WTC11 (cell line): ENCODE data around the gene DTNA. TPM values are rescaled to one million over a fixed set of nuclear protein-coding genes. Genes with fewer than 3 reads are reported as not detected.

Experiments used
- ATAC-seq: fragments of 200-7000 bp; cut with Tn5 transposase; 2 replicates; pipeline ENCODE4 v1.10.0; 2021; ENCODE audit warnings: mild to moderate bottlenecking, moderate library complexity
- CTCF ChIA-PET: fragments of 300-600 bp; sonication (Branson Sonifier 250); formaldehyde crosslinking; loops from one replicate; lab custom pipeline; 2021; ENCODE audit warnings: antibody characterized with exemption; lab: Charles Lee
- POLR2A ChIA-PET: fragments of 350-600 bp; sonication (Branson Sonifier 250); formaldehyde crosslinking; loops from one replicate; lab custom pipeline; 2021; ENCODE audit warnings: antibody characterized with exemption; lab: Charles Lee
- DNase-seq: peaks from one replicate; pipeline ENCODE4 v3.0.0; 2021; ENCODE audit warnings: low spot score
- H3K27ac Mint-ChIP-seq: 2 replicates; pipeline ENCODE4 v1.8.0; 2021; ENCODE audit warnings: mixed read lengths
- H3K27me3 Mint-ChIP-seq: 2 replicates; pipeline ENCODE4 v1.8.0; 2021; ENCODE audit warnings: low read depth, mild to moderate bottlenecking, moderate library complexity, mixed read lengths
- H3K36me3 Mint-ChIP-seq: 2 replicates; pipeline ENCODE4 v1.8.0; 2021; ENCODE audit warnings: mixed read lengths
- H3K4me1 Mint-ChIP-seq: 2 replicates; pipeline ENCODE4 v1.8.0; 2022; ENCODE audit warnings: mixed read lengths
- H3K4me3 Mint-ChIP-seq: 2 replicates; pipeline ENCODE4 v1.8.0; 2021; ENCODE audit warnings: mild to moderate bottlenecking, moderate library complexity, mixed read lengths
- H3K9me3 Mint-ChIP-seq: 2 replicates; pipeline ENCODE4 v1.8.0; 2021; ENCODE audit warnings: mixed read lengths
- CBFB ChIP-seq: sonication (generic); formaldehyde crosslinking; IDR thresholded peaks from 2 replicates; pipeline ENCODE4 v1.8.1; 2022; ENCODE audit warnings: mild to moderate bottlenecking, low read depth, missing genetic modification reagents
- GRHL2 ChIP-seq: fragments of 250-450 bp; sonication (Bioruptor Pico); IDR thresholded peaks from 2 replicates; pipeline ENCODE4 v1.8.0; 2022; ENCODE audit warnings: mild to moderate bottlenecking, moderate library complexity; ENCODE audit not compliant: insufficient replicate concordance, severe bottlenecking
- GTF2I ChIP-seq: fragments of 250-450 bp; sonication (Bioruptor Pico); conservative IDR thresholded peaks from 2 replicates; pipeline ENCODE4 v1.4.0; 2021; ENCODE audit warnings: mild to moderate bottlenecking
- MXD4 ChIP-seq: fragments of 250-450 bp; sonication (Bioruptor Pico); IDR thresholded peaks from 2 replicates; pipeline ENCODE4 v1.8.0; 2021; ENCODE audit warnings: mild to moderate bottlenecking, moderate library complexity, borderline replicate concordance
- NR1H2 ChIP-seq: sonication (generic); formaldehyde crosslinking; IDR thresholded peaks from 2 replicates; pipeline ENCODE4 v1.9.0; 2021; ENCODE audit warnings: mild to moderate bottlenecking, moderate library complexity, missing genetic modification reagents
- SMAD4 ChIP-seq: sonication (generic); formaldehyde crosslinking; IDR thresholded peaks from 2 replicates; pipeline ENCODE4 v1.8.0; 2022; ENCODE audit warnings: mild to moderate bottlenecking, missing genetic modification reagents
- TCF7 ChIP-seq: sonication (generic); formaldehyde crosslinking; IDR thresholded peaks from 2 replicates; pipeline ENCODE4 v1.8.0; 2022; ENCODE audit warnings: mild to moderate bottlenecking, low read depth, missing genetic modification reagents, moderate library complexity
- ZBTB21 ChIP-seq: sonication (generic); formaldehyde crosslinking; IDR thresholded peaks from 2 replicates; pipeline ENCODE4 v1.8.1; 2023; ENCODE audit warnings: mild to moderate bottlenecking, missing genetic modification reagents, borderline replicate concordance
- ZNF219 ChIP-seq: sonication (generic); formaldehyde crosslinking; IDR thresholded peaks from 2 replicates; pipeline ENCODE4 v1.8.0; 2023; ENCODE audit warnings: missing genetic modification reagents, mild to moderate bottlenecking, borderline replicate concordance
- total RNA-seq: library from RNA; stranded (reverse); gene quantifications from 3 replicates; pipeline ENCODE4 v1.2.3, GENCODE V29; 2021
- TF ChIP-seq, protein P1 (sequence below): sonication (generic); formaldehyde crosslinking; conservative IDR thresholded peaks from 2 replicates; pipeline ENCODE4 v1.8.1; 2023; ENCODE audit warnings: mild to moderate bottlenecking, low read depth, missing genetic modification reagents, moderate library complexity
- TF ChIP-seq, protein P2 (sequence below): fragments of 250-450 bp; sonication (Bioruptor Pico); IDR thresholded peaks from 2 replicates; pipeline ENCODE4 v1.9.0; 2021; ENCODE audit warnings: mild to moderate bottlenecking, borderline replicate concordance
- TF ChIP-seq, protein P3 (sequence below): fragments of 250-450 bp; sonication (Bioruptor Pico); conservative IDR thresholded peaks from 2 replicates; pipeline ENCODE4 v1.9.0; 2021; ENCODE audit warnings: mild to moderate bottlenecking
- TF ChIP-seq, protein P4 (sequence below): sonication (generic); formaldehyde crosslinking; IDR thresholded peaks from 2 replicates; pipeline ENCODE4 v1.8.1; 2022; ENCODE audit warnings: low read depth, missing genetic modification reagents, borderline replicate concordance
- TF ChIP-seq, protein P5 (sequence below): sonication (generic); formaldehyde crosslinking; IDR thresholded peaks from 2 replicates; pipeline ENCODE4 v1.8.0; 2023; ENCODE audit warnings: missing genetic modification reagents, mild to moderate bottlenecking, borderline replicate concordance
- TF ChIP-seq, protein P6 (sequence below): sonication (generic); formaldehyde crosslinking; IDR thresholded peaks from 2 replicates; pipeline ENCODE4 v1.8.1; 2022; ENCODE audit warnings: mild to moderate bottlenecking, missing genetic modification reagents, moderate library complexity, borderline replicate concordance
- TF ChIP-seq, protein P7 (sequence below): sonication (generic); formaldehyde crosslinking; IDR thresholded peaks from 2 replicates; pipeline ENCODE4 v1.8.0; 2022; ENCODE audit warnings: mild to moderate bottlenecking, missing genetic modification reagents

DTNA gene
- total RNA-seq, 1 experiment from 2014 or later, result 16.1 TPM

DNA sequence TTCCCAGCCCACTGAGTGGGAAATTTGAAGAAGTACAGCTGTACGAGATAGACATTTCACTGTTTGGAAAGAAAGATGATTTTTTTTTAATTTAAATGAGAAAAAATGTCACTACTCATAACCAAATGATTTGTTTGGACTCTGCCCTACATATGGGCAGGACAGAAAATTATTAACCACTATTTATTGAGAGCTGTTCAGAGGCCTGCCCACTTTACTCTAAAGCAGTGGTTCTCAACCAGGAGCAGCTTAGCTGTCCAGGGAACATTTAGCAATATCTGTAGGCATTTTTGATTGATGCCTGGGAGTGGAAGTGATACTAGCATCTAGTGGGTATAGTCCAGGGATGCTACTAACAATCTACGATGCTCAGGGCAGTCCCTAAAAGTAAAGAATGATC lies 13.4 kb upstream of the DTNA start (continued):
- TF ChIP-seq, protein P1, sequence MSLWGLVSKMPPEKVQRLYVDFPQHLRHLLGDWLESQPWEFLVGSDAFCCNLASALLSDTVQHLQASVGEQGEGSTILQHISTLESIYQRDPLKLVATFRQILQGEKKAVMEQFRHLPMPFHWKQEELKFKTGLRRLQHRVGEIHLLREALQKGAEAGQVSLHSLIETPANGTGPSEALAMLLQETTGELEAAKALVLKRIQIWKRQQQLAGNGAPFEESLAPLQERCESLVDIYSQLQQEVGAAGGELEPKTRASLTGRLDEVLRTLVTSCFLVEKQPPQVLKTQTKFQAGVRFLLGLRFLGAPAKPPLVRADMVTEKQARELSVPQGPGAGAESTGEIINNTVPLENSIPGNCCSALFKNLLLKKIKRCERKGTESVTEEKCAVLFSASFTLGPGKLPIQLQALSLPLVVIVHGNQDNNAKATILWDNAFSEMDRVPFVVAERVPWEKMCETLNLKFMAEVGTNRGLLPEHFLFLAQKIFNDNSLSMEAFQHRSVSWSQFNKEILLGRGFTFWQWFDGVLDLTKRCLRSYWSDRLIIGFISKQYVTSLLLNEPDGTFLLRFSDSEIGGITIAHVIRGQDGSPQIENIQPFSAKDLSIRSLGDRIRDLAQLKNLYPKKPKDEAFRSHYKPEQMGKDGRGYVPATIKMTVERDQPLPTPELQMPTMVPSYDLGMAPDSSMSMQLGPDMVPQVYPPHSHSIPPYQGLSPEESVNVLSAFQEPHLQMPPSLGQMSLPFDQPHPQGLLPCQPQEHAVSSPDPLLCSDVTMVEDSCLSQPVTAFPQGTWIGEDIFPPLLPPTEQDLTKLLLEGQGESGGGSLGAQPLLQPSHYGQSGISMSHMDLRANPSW, result no peak
- no peak for TF ChIP-seq ZBTB21 (CRISPR knock-in tag)
- TF ChIP-seq, protein P2, sequence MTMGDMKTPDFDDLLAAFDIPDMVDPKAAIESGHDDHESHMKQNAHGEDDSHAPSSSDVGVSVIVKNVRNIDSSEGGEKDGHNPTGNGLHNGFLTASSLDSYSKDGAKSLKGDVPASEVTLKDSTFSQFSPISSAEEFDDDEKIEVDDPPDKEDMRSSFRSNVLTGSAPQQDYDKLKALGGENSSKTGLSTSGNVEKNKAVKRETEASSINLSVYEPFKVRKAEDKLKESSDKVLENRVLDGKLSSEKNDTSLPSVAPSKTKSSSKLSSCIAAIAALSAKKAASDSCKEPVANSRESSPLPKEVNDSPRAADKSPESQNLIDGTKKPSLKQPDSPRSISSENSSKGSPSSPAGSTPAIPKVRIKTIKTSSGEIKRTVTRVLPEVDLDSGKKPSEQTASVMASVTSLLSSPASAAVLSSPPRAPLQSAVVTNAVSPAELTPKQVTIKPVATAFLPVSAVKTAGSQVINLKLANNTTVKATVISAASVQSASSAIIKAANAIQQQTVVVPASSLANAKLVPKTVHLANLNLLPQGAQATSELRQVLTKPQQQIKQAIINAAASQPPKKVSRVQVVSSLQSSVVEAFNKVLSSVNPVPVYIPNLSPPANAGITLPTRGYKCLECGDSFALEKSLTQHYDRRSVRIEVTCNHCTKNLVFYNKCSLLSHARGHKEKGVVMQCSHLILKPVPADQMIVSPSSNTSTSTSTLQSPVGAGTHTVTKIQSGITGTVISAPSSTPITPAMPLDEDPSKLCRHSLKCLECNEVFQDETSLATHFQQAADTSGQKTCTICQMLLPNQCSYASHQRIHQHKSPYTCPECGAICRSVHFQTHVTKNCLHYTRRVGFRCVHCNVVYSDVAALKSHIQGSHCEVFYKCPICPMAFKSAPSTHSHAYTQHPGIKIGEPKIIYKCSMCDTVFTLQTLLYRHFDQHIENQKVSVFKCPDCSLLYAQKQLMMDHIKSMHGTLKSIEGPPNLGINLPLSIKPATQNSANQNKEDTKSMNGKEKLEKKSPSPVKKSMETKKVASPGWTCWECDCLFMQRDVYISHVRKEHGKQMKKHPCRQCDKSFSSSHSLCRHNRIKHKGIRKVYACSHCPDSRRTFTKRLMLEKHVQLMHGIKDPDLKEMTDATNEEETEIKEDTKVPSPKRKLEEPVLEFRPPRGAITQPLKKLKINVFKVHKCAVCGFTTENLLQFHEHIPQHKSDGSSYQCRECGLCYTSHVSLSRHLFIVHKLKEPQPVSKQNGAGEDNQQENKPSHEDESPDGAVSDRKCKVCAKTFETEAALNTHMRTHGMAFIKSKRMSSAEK (CRISPR knock-in tag), result no peak
- TF ChIP-seq SMAD4 (CRISPR knock-in tag), result no peak
- TF ChIP-seq, protein P3, sequence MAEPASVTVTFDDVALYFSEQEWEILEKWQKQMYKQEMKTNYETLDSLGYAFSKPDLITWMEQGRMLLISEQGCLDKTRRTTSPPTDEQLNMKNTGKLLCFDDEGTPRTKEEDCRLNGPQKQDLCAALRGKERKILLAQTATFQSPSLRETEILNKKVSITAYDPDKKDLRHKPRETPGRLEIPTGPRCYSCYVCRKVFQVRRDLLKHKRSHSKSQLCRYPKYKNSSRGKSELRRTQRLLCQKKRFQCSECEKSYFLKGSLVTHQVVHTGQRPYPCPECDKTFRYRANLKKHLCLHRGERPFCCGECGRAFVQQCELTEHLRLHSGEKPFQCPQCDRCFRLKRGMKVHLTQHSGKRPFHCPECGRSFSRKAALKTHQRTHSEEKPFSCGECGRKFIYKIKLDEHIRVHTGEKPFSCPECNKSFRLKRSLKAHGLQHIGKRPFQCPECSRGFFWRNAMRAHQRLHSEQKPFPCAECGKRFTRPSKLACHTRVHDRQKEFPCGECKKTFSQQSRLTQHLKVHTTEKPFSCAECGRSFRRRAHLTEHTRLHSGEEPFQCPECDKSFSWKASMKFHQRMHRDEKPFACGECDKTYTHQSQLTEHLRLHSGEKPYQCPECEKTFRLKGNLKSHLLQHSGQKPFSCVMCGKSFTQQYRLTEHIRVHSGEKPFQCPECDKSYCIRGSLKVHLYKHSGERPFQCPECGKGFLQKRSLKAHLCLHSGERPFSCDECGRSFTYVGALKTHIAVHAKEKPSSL (CRISPR knock-in tag), result no peak
- no peak for TF ChIP-seq MXD4
- TF ChIP-seq, protein P4, sequence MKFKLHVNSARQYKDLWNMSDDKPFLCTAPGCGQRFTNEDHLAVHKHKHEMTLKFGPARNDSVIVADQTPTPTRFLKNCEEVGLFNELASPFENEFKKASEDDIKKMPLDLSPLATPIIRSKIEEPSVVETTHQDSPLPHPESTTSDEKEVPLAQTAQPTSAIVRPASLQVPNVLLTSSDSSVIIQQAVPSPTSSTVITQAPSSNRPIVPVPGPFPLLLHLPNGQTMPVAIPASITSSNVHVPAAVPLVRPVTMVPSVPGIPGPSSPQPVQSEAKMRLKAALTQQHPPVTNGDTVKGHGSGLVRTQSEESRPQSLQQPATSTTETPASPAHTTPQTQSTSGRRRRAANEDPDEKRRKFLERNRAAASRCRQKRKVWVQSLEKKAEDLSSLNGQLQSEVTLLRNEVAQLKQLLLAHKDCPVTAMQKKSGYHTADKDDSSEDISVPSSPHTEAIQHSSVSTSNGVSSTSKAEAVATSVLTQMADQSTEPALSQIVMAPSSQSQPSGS (CRISPR knock-in tag), result no peak
- no peak for TF ChIP-seq TCF7 (CRISPR knock-in tag)
- no peak for TF ChIP-seq ZNF219 (CRISPR knock-in tag)

DNA sequence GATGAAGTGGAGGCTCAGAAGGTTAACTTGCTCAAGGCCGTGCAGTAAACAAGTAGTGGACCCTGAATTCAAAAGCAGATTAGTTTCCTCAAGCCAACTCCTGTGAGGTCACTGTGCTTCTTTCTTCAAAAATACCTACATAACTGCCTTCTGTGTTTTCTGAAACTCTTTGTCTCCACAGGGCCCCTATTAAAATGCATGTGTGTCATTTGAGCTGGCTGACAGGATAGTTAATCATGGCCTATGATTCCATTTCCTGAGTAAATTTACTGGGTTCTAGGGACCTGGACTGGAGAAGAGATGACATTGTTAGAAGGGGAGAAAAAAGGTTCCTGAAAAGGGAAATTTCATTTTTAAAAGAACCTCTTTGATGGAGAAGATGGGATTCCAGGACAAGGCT lies 12.9 kb upstream of the DTNA start:
- Mint-ChIP-seq H3K4me3 (no peak overlapping the region), H3K27ac (peak overlapping the region; percentile 21), H3K9me3 (peaks cover 17% of the 10 kb centered on the region), H3K27me3 (no peaks in the 10 kb centered on the region), H3K4me1 (peaks cover 25% of the 10 kb centered on the region), H3K36me3 (peaks cover 15% of the 10 kb centered on the region)
- DNase-seq (no peak), ATAC-seq (peak; percentile 43)
- POLR2A ChIA-PET, result no interaction called here
- CTCF ChIA-PET, result interaction anchor here (1.2 kb wide), 1 partner anchor 36 kb away, joined by 3 read pairs; no protein-coding TSS in a partner anchor
- no peak for TF ChIP-seq GTF2I (CRISPR knock-in tag)
- no peak for TF ChIP-seq GRHL2 (CRISPR knock-in tag)
- TF ChIP-seq ZNF219 (CRISPR knock-in tag), result no peak
- no peak for TF ChIP-seq SMAD4 (CRISPR knock-in tag)
- TF ChIP-seq, protein P5, sequence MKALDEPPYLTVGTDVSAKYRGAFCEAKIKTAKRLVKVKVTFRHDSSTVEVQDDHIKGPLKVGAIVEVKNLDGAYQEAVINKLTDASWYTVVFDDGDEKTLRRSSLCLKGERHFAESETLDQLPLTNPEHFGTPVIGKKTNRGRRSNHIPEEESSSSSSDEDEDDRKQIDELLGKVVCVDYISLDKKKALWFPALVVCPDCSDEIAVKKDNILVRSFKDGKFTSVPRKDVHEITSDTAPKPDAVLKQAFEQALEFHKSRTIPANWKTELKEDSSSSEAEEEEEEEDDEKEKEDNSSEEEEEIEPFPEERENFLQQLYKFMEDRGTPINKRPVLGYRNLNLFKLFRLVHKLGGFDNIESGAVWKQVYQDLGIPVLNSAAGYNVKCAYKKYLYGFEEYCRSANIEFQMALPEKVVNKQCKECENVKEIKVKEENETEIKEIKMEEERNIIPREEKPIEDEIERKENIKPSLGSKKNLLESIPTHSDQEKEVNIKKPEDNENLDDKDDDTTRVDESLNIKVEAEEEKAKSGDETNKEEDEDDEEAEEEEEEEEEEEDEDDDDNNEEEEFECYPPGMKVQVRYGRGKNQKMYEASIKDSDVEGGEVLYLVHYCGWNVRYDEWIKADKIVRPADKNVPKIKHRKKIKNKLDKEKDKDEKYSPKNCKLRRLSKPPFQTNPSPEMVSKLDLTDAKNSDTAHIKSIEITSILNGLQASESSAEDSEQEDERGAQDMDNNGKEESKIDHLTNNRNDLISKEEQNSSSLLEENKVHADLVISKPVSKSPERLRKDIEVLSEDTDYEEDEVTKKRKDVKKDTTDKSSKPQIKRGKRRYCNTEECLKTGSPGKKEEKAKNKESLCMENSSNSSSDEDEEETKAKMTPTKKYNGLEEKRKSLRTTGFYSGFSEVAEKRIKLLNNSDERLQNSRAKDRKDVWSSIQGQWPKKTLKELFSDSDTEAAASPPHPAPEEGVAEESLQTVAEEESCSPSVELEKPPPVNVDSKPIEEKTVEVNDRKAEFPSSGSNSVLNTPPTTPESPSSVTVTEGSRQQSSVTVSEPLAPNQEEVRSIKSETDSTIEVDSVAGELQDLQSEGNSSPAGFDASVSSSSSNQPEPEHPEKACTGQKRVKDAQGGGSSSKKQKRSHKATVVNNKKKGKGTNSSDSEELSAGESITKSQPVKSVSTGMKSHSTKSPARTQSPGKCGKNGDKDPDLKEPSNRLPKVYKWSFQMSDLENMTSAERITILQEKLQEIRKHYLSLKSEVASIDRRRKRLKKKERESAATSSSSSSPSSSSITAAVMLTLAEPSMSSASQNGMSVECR (CRISPR knock-in tag), result no peak
- no peak for TF ChIP-seq NR1H2 (CRISPR knock-in tag)
- TF ChIP-seq, protein P6, sequence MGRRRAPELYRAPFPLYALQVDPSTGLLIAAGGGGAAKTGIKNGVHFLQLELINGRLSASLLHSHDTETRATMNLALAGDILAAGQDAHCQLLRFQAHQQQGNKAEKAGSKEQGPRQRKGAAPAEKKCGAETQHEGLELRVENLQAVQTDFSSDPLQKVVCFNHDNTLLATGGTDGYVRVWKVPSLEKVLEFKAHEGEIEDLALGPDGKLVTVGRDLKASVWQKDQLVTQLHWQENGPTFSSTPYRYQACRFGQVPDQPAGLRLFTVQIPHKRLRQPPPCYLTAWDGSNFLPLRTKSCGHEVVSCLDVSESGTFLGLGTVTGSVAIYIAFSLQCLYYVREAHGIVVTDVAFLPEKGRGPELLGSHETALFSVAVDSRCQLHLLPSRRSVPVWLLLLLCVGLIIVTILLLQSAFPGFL (CRISPR knock-in tag), result no peak
- TF ChIP-seq, protein P7, sequence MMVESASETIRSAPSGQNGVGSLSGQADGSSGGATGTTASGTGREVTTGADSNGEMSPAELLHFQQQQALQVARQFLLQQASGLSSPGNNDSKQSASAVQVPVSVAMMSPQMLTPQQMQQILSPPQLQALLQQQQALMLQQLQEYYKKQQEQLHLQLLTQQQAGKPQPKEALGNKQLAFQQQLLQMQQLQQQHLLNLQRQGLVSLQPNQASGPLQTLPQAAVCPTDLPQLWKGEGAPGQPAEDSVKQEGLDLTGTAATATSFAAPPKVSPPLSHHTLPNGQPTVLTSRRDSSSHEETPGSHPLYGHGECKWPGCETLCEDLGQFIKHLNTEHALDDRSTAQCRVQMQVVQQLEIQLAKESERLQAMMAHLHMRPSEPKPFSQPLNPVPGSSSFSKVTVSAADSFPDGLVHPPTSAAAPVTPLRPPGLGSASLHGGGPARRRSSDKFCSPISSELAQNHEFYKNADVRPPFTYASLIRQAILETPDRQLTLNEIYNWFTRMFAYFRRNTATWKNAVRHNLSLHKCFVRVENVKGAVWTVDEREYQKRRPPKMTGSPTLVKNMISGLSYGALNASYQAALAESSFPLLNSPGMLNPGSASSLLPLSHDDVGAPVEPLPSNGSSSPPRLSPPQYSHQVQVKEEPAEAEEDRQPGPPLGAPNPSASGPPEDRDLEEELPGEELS, result no peak
- TF ChIP-seq CBFB (CRISPR knock-in tag), result no peak
